Neuron (in vitro differentiated cells): ENCODE measurements around the gene MAD1L1.

Experiments used
- H2AFZ ChIP-seq: one replicate; pipeline ENCODE4 v1.6.1; 2013; ENCODE audit warnings: low read depth, mild to moderate bottlenecking, inconsistent platforms, low read length, moderate library complexity
- H3K27me3 ChIP-seq: one replicate; pipeline ENCODE4 v1.6.1; 2013; ENCODE audit warnings: low read length; ENCODE audit not compliant: insufficient read depth
- H3K36me3 ChIP-seq: one replicate; pipeline ENCODE4 v1.6.1; 2013; ENCODE audit warnings: low read length; ENCODE audit not compliant: insufficient read depth
- H3K4me1 ChIP-seq: one replicate; pipeline ENCODE4 v1.6.1; 2013; ENCODE audit warnings: low read length; ENCODE audit not compliant: insufficient read depth
- H3K4me3 ChIP-seq: 2 replicates; pipeline ENCODE4 v1.5.1; 2013; ENCODE audit warnings: mild to moderate bottlenecking, low read length, moderate library complexity
- H3K9me3 ChIP-seq: one replicate; pipeline ENCODE4 v1.6.1; 2013; ENCODE audit warnings: low read length

MAD1L1 gene

GRCh38 chr7:1872191-1873069 lies 360.3 kb downstream of the MAD1L1 start:
- H3K27me3 ChIP-seq = no peaks in the 10 kb centered on the region

DNA sequence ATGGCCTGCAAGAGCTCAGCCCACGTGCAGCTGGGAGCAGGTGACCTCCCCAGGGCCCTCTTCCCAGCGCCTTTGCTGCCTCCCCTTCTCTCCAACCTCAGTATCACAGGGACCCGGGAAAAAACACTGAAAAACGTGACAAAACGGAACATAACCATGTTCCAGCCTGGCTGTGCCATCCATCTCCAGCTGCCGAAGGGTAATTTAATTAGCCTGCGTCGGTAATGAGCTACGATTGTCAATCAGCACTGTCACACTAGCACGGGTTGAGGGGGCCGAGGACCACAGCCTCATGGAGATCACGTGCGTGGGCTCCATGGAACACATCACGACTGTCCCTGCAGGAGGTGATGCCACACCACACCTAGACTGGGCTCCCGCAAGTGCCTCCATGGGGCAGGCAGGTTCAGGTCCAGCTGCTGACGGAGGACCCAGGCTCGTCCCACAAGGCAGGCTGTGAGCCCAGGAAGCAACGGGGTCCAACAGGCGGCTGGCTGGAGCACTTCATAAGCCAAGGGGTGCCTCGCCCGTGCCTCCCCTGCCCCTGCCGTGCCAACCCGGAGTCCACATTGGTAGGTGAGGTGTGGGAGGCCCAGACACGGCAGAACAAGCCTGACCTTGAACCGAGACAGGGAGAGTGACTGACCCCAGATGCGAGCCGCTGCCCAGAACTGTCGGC lies 363.2 kb downstream of the MAD1L1 start:
- Histone ChIP-seq H3K36me3 (no peaks in the 10 kb centered on the region), H3K4me3 (no peak overlapping the region), H3K27me3 (no peaks in the 10 kb centered on the region), H3K4me1 (peaks cover 9% of the 10 kb centered on the region), H2AFZ (no peak overlapping the region), H3K9me3 (no peaks in the 10 kb centered on the region)

More at GRCh38 chr7:1872191-1873069, 360.3 kb downstream of the MAD1L1 start:
- Histone ChIP-seq H3K36me3 (no peaks in the 10 kb centered on the region), H2AFZ (no peak overlapping the region), H3K4me3 (no peak overlapping the region), H3K4me1 (peaks cover 5% of the 10 kb centered on the region), H3K9me3 (no peaks in the 10 kb centered on the region)

GRCh38 chr7:1868516-1869165 lies 364.1 kb downstream of the MAD1L1 start:
- H3K9me3 ChIP-seq = no peaks in the 10 kb centered on the region
- H3K27me3 ChIP-seq = no peaks in the 10 kb centered on the region
- H3K4me3 ChIP-seq = no peak overlapping the region
- no peaks in the 10 kb centered on the region for H3K36me3 ChIP-seq
- H2AFZ ChIP-seq = no peak overlapping the region
- H3K4me1 ChIP-seq = peaks cover 16% of the 10 kb centered on the region

- H3K4me3 ChIP-seq = no peak overlapping the region
- H2AFZ ChIP-seq = no peak overlapping the region
- H3K36me3 ChIP-seq = no peaks in the 10 kb centered on the region
- no peaks in the 10 kb centered on the region for H3K27me3 ChIP-seq
- H3K4me1 ChIP-seq = peaks cover 16% of the 10 kb centered on the region
- H3K9me3 ChIP-seq = no peaks in the 10 kb centered on the region
Measured at GRCh38 chr7:1867370-1868260, 365.1 kb downstream of the MAD1L1 start.

DNA sequence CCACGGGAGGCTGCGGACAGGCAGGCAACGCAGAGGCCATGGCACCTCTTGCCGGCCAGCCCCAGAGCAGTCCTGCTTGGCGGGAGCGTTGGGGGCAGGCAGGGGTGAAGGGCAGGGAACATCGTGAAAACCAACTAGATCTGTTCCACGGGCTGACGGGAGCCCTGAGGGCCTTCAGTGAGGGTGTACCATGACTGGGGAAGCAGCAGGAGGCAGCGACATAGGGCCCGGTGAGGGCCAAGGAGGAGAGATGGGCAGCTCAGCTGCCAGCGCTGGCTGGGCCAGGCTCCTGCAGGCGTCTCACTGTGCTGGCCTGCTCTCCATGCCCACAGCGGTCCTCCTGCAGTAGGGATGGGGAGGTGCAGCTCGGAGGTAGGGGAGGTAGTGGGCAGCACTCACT lies 366.1 kb downstream of the MAD1L1 start:
- Histone ChIP-seq H3K9me3 (no peaks in the 10 kb centered on the region), H3K4me3 (no peak overlapping the region), H3K4me1 (peaks cover 16% of the 10 kb centered on the region), H3K27me3 (no peaks in the 10 kb centered on the region), H3K36me3 (no peaks in the 10 kb centered on the region), H2AFZ (no peak overlapping the region)

DNA sequence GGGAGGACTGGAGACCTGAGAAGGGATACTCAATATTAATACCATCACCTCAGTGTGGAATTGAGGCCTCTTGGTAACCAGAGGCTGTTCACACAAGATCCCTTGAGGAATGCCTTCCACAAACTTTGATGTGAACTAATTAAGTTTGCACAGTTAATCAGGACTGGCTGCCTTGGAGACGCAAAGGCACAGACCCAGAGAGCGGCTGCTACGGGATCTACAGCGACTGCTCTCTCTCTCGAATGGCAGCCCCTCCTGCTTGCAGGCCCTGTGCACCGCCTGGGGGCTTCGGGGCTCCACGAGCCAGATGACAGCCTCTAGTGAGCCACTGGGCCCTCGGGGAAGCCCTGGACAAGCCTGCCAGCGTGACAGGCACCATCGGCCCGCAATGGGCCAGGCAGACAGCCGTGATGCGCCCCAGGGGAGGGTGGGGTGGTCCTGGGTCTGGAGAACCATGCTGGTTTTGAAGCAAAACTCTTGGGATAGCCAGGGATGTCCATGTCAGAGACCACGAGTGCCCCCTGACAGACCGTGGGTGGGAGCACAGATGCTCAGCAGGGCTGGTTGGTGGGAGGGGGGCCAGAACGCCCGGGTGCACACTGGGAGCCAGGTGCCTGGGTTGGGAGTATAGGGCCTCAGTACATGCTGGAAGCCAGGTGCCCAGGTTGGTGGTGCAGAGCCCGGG lies 367.0 kb downstream of the MAD1L1 start:
- Histone ChIP-seq H2AFZ (no peak overlapping the region), H3K27me3 (no peaks in the 10 kb centered on the region), H3K4me1 (peaks cover 16% of the 10 kb centered on the region), H3K36me3 (no peaks in the 10 kb centered on the region), H3K9me3 (no peaks in the 10 kb centered on the region), H3K4me3 (no peak overlapping the region)

GRCh38 chr7:1865000-1865555 lies 367.7 kb downstream of the MAD1L1 start:
- Histone ChIP-seq H3K36me3 (no peaks in the 10 kb centered on the region), H3K9me3 (no peaks in the 10 kb centered on the region), H3K4me1 (peaks cover 16% of the 10 kb centered on the region), H3K27me3 (no peaks in the 10 kb centered on the region), H3K4me3 (no peak overlapping the region), H2AFZ (no peak overlapping the region)

DNA sequence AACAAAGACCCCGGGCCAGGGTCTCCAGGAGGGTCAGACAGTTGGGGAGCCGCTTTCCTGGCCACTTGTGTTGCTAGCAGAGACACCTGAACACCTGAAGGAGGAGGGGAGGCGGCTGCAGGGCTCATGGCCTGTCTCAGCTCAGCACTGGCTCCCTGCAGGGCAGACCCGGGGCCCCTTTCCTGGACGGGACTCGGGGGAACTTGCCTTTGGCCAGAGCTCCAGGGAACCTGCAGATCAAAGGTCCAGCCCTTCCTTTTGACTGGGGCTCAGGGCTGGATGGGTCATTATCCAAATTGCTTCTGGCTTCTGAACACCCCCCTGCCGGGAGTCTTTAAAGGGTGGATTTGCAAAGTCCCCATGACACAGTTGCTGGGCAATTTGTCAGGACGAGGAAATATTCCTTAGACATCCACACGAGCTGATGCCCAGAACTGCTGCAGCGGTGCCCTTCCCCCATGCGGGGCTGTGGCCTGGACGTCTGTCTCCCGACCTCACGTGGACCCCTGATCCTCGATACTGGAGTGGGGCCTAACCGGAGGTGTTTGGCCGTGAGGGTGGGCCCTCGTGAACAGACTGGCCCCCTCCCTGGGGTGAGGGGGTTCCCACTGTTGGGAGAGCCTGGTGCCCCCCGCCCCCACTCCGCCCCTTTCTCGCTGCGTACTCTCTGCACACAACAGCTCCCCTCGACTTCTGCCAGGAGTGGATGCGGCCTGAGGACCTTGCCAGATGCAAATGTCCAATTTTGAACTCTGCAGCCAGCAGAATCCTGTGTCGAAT lies 368.4 kb downstream of the MAD1L1 start:
- Histone ChIP-seq H3K27me3 (no peaks in the 10 kb centered on the region), H3K4me1 (peaks cover 16% of the 10 kb centered on the region), H3K4me3 (no peak overlapping the region), H3K36me3 (no peaks in the 10 kb centered on the region), H2AFZ (no peak overlapping the region), H3K9me3 (no peaks in the 10 kb centered on the region)

GRCh38 chr7:1863091-1863900 lies 369.4 kb downstream of the MAD1L1 start:
- no peak overlapping the region for H2AFZ ChIP-seq
- no peaks in the 10 kb centered on the region for H3K27me3 ChIP-seq
- H3K4me3 ChIP-seq = no peak overlapping the region
- H3K36me3 ChIP-seq = no peaks in the 10 kb centered on the region
- peaks cover 16% of the 10 kb centered on the region for H3K4me1 ChIP-seq
- H3K9me3 ChIP-seq = no peaks in the 10 kb centered on the region

GRCh38 chr7:1862560-1862959 lies 370.2 kb downstream of the MAD1L1 start:
- no peak overlapping the region for H3K4me3 ChIP-seq
- no peaks in the 10 kb centered on the region for H3K27me3 ChIP-seq
- H3K9me3 ChIP-seq = no peaks in the 10 kb centered on the region
- H3K4me1 ChIP-seq = peaks cover 16% of the 10 kb centered on the region
- H3K36me3 ChIP-seq = no peaks in the 10 kb centered on the region
- H2AFZ ChIP-seq = no peak overlapping the region
